ENCODE results near the gene MIB1. TPM values are rescaled to one million over a fixed set of nuclear protein-coding genes. Genes with fewer than 3 reads are reported as not detected.

MIB1 gene
- total and polyA plus RNA-seq, 2 experiments from 2014 or later, result 10.8 to 56.7 TPM

- Histone ChIP-seq H3F3A (replicated peaks; ENCODE audit: low read depth) (no peaks in the 10 kb centered on the region), H3K4me1 (ENCODE audit: insufficient read depth) (no peaks in the 10 kb centered on the region), H4K20me1 (replicated peaks; ENCODE audit: insufficient read depth) (no peaks in the 10 kb centered on the region), H3K4me2 (no peak overlapping the region), H3K4me3 (no peak overlapping the region), H2AFZ (no peak overlapping the region), H3K36me3 (ENCODE audit: insufficient read depth) (no peaks in the 10 kb centered on the region), H3K27me3 (ENCODE audit: insufficient read depth) (no peaks in the 10 kb centered on the region), H3K27ac (ENCODE audit: low read depth) (no peak overlapping the region), H3K9me2 (ENCODE audit: insufficient read depth) (no peaks in the 10 kb centered on the region), H3K79me2 (replicated peaks; ENCODE audit: insufficient read depth) (no peaks in the 10 kb centered on the region)
- H3K27ac Mint-ChIP-seq, result no peak overlapping the region
- no peaks in the 10 kb centered on the region for H3K4me1 Mint-ChIP-seq
- no peak for ATAC-seq
- H3K27me3 Mint-ChIP-seq (ENCODE audit: insufficient read depth, low read depth, poor library complexity), result peaks cover 5% of the 10 kb centered on the region
- no peak for DNase-seq (ENCODE audit: low spot score)
- peaks cover 2% of the 10 kb centered on the region; the same call in 1 of the 3 replicates for H3K9me3 Mint-ChIP-seq
- no peak overlapping the region for H3K4me3 Mint-ChIP-seq
- no peaks in the 10 kb centered on the region for H3K36me3 Mint-ChIP-seq (ENCODE audit: low read depth)
- TF ChIP-seq JUNB (IDR thresholded peaks at IDR 0.05; ENCODE audit: unreplicated experiment), result no peak
Measured at GRCh38 chr18:21918693-21919092, 178.1 kb downstream of the MIB1 start.

MicroRNAs within 50 kb of the gene (microRNA counts, 767-probe panel; counts per million panel counts)
- microRNA hsa-miR-1 (not detected), microRNA hsa-miR-133a (not detected)

Small RNAs within 50 kb of the gene (small RNA-seq; reads per million reads assigned to genes)
- not detected for gene AC103987.3 (ENCODE audit: low replicate concordance)
- gene RF00019 (ENCODE audit: low replicate concordance), result not detected
- gene RF00045 (ENCODE audit: low replicate concordance), result not detected
- gene RF01241 (ENCODE audit: low replicate concordance), result not detected
- gene RN7SL233P (ENCODE audit: low replicate concordance), result not detected
- gene RNU6-1038P (ENCODE audit: low replicate concordance), result not detected

Other genes with a start within 250 kb of the MIB1 start
- 56.1 and 56.8 TPM in 2 replicates for gene ESCO1, start 140.1 kb upstream of the MIB1 start, total RNA-seq (2014; rRNA removed; shearing (Covaris generic))
- 36.1 and 50.4 TPM in 2 replicates for gene ESCO1, start 140.1 kb upstream of the MIB1 start, polyA plus RNA-seq (2016; fragmentation: Nextera tagmentation; extraction: Ambion mirVana)
- gene SNRPD1, start 128.5 kb upstream of the MIB1 start, total RNA-seq (2014; rRNA removed; shearing (Covaris generic)), result 35.7 and 37.5 TPM in 2 replicates
- gene SNRPD1, start 128.5 kb upstream of the MIB1 start, polyA plus RNA-seq (2016; fragmentation: Nextera tagmentation; extraction: Ambion mirVana), result 660 and 700 TPM in 2 replicates
- 12.7 and 16.2 TPM in 2 replicates for gene ABHD3, start 36.0 kb upstream of the MIB1 start, total RNA-seq (2014; rRNA removed; shearing (Covaris generic))
- 18.7 and 19.9 TPM in 2 replicates for gene ABHD3, start 36.0 kb upstream of the MIB1 start, polyA plus RNA-seq (2016; fragmentation: Nextera tagmentation; extraction: Ambion mirVana)

Data from GM23338 (cell line).